H1 (cell line): ENCODE results near the gene CBLL2. TPM values are rescaled to one million over a fixed set of nuclear protein-coding genes. Genes with fewer than 3 reads are reported as not detected.

Source experiments
- CTCF ChIA-PET: fragments of 300-600 bp; sonication (Branson Sonifier 250); formaldehyde crosslinking; loops from one replicate; lab custom pipeline; 2021; ENCODE audit not compliant: partially characterized antibody; lab: Charles Lee
- POLR2A ChIA-PET: fragments of 300-600 bp; sonication (Branson Sonifier 250); formaldehyde crosslinking; loops from one replicate; lab custom pipeline; 2021; ENCODE audit warnings: inconsistent platforms; ENCODE audit not compliant: partially characterized antibody; lab: Charles Lee
- DNase-seq, 2 experiments: peaks; one replicate each; pipeline versions ENCODE4 v3.0.0 to v3.0.0-alpha.2; 2010 to 2022; ENCODE audit warnings: low spot score in 2 of 2, low read depth in 1 of 2, mixed read lengths in 1 of 2
- FAIRE-seq: peaks from 2 replicates; lab custom pipeline; 2011; peaks lifted over from hg19 to GRCh38; lab: Jason Lieb, UNC
- H2AFZ ChIP-seq: 2 replicates; pipeline ENCODE4 v1.8.1; 2012; ENCODE audit warnings: low read length, inconsistent platforms
- H2AK5ac ChIP-seq: 2 replicates; pipeline ENCODE4 v1.6.1; 2013; ENCODE audit warnings: low read depth, low read length
- H2BK120ac ChIP-seq: replicated peaks from 2 replicates; pipeline ENCODE3; 2013; ENCODE audit warnings: low read depth, low read length, inconsistent platforms
- H2BK12ac ChIP-seq: 2 replicates; pipeline ENCODE4 v1.6.1; 2013; ENCODE audit warnings: low read depth, low read length
- H2BK15ac ChIP-seq: 2 replicates; pipeline ENCODE4 v1.6.1; 2013; ENCODE audit warnings: low read length
- H2BK20ac ChIP-seq: 2 replicates; pipeline ENCODE4 v1.6.1; 2013; ENCODE audit warnings: low read length
- H2BK5ac ChIP-seq: 2 replicates; pipeline ENCODE4 v1.6.1; 2013; ENCODE audit warnings: low read depth, low read length
- H3K14ac ChIP-seq: 2 replicates; pipeline ENCODE4 v1.6.1; 2013; ENCODE audit warnings: inconsistent platforms; ENCODE audit not compliant: insufficient read length
- H3K18ac ChIP-seq: 2 replicates; pipeline ENCODE4 v1.6.1; 2013; ENCODE audit warnings: low read length; ENCODE audit errors: extremely low read depth
- H3K23ac ChIP-seq: 2 replicates; pipeline ENCODE4 v1.6.1; 2013; ENCODE audit warnings: inconsistent platforms; ENCODE audit not compliant: insufficient read length
- H3K23me2 ChIP-seq: 2 replicates; pipeline ENCODE4 v1.6.1; 2013; ENCODE audit warnings: low read depth, low read length
- H3K27ac ChIP-seq: 2 replicates; pipeline ENCODE4 v1.6.1; 2011; ENCODE audit warnings: low read depth, low read length, inconsistent platforms
- H3K27me3 ChIP-seq, 4 experiments: replicated peaks in 1 of 4; 1 replicate in 1 of 4; 2 replicates in 3 of 4; pipeline versions ENCODE4 v1.6.1 to v1.8.1; 2011 to 2013; ENCODE audit warnings: low read length in 3 of 4, mild to moderate bottlenecking in 3 of 4, inconsistent platforms in 2 of 4, mixed read lengths in 2 of 4, moderate library complexity in 1 of 4; ENCODE audit not compliant: control insufficient read depth in 3 of 4, insufficient read depth in 3 of 4; ENCODE audit errors: extremely low read depth in 1 of 4
- H3K36me3 ChIP-seq, 4 experiments: 2 replicates each; pipeline versions ENCODE4 v1.6.1 to v1.8.1; 2011 to 2013; ENCODE audit warnings: mild to moderate bottlenecking in 4 of 4, low read length in 3 of 4, moderate library complexity in 2 of 4, control low read depth in 1 of 4, inconsistent platforms in 1 of 4; ENCODE audit not compliant: insufficient read depth in 4 of 4, control insufficient read depth in 2 of 4
- H3K4ac ChIP-seq: replicated peaks from 2 replicates; pipeline ENCODE3; 2013; ENCODE audit warnings: low read length, low read depth, mixed read lengths, inconsistent platforms; ENCODE audit not compliant: insufficient read length
- H3K4me1 ChIP-seq, 4 experiments: replicated peaks in 1 of 4; 1 replicate in 1 of 4; 2 replicates in 3 of 4; pipeline versions ENCODE4 v1.6.1 to v1.8.1; 2011 to 2013; ENCODE audit warnings: low read length in 3 of 4, inconsistent platforms in 2 of 4, mixed read lengths in 1 of 4; ENCODE audit not compliant: insufficient read depth in 4 of 4, control insufficient read depth in 3 of 4
- H3K4me2 ChIP-seq, 2 experiments: 2 replicates each; pipeline versions ENCODE4 v1.6.1 to v1.8.1; 2011 to 2013; ENCODE audit warnings: low read depth in 2 of 2, low read length in 2 of 2, control low read depth in 1 of 2, inconsistent platforms in 1 of 2, mild to moderate bottlenecking in 1 of 2; ENCODE audit not compliant: insufficient read depth in 1 of 2
- H3K4me3 ChIP-seq, 4 experiments: fragments of 200-600, 300-600 bp in 1 of 4; sonication (generic), shearing (Covaris generic), sonication (Bioruptor Twin) in 1 of 4; 2 replicates each; pipeline versions ENCODE4 v1.5.1 to v1.8.1; 2011 to 2016; ENCODE audit warnings: low read length in 4 of 4, low read depth in 3 of 4, control low read depth in 2 of 4, inconsistent platforms in 2 of 4, mild to moderate bottlenecking in 2 of 4, mixed read lengths in 1 of 4, moderate library complexity in 1 of 4; ENCODE audit not compliant: insufficient read depth in 2 of 4; ENCODE audit errors: extremely low read depth in 1 of 4
- H3K56ac ChIP-seq: replicated peaks from 2 replicates; pipeline ENCODE3; 2013; ENCODE audit warnings: low read depth, mild to moderate bottlenecking, mixed read lengths, low read length, inconsistent platforms; ENCODE audit not compliant: insufficient read length
- H3K79me1 ChIP-seq: 2 replicates; pipeline ENCODE4 v1.6.1; 2013; ENCODE audit warnings: low read depth, low read length, control low read depth
- H3K79me2 ChIP-seq, 2 experiments: 2 replicates each; pipeline versions ENCODE4 v1.6.1 to v1.8.1; 2012 to 2013; ENCODE audit warnings: low read length in 2 of 2, mild to moderate bottlenecking in 2 of 2, inconsistent platforms in 1 of 2; ENCODE audit not compliant: insufficient read depth in 2 of 2, control insufficient read depth in 1 of 2
- H3K9ac ChIP-seq, 4 experiments: replicated peaks in 1 of 4; 1 replicate in 1 of 4; 2 replicates in 3 of 4; pipeline versions ENCODE4 v1.6.1 to v1.8.1; 2011 to 2013; ENCODE audit warnings: low read depth in 3 of 4, low read length in 3 of 4, control low read depth in 2 of 4, mild to moderate bottlenecking in 2 of 4, moderate library complexity in 2 of 4, inconsistent platforms in 1 of 4; ENCODE audit errors: extremely low read depth in 1 of 4
- H3K9me3 ChIP-seq, 2 experiments: 2 replicates each; pipeline versions ENCODE4 v1.6.1 to v1.8.1; 2012 to 2013; ENCODE audit warnings: mild to moderate bottlenecking in 2 of 2, moderate library complexity in 2 of 2, control low read depth in 1 of 2, inconsistent platforms in 1 of 2, low read depth in 1 of 2, low read length in 1 of 2, mixed read lengths in 1 of 2; ENCODE audit not compliant: insufficient read depth in 2 of 2
- H4K20me1 ChIP-seq, 2 experiments: replicated peaks in 1 of 2; 2 replicates each; pipeline versions ENCODE3 to v1.8.1; 2011 to 2013; ENCODE audit warnings: inconsistent platforms in 2 of 2, low read length in 2 of 2, mild to moderate bottlenecking in 1 of 2; ENCODE audit not compliant: insufficient read depth in 2 of 2, control insufficient read depth in 1 of 2
- H4K5ac ChIP-seq: 2 replicates; pipeline ENCODE4 v1.6.1; 2013; ENCODE audit warnings: low read length, low read depth, mixed read lengths, inconsistent platforms; ENCODE audit not compliant: insufficient read length
- H4K8ac ChIP-seq: 2 replicates; pipeline ENCODE4 v1.8.0; 2013; ENCODE audit warnings: mild to moderate bottlenecking, moderate library complexity, low read length, inconsistent platforms; ENCODE audit not compliant: insufficient read depth; ENCODE audit errors: extremely low read depth
- H4K91ac ChIP-seq: replicated peaks from 2 replicates; pipeline ENCODE3; 2013; ENCODE audit warnings: low read length, mixed read lengths, inconsistent platforms; ENCODE audit not compliant: insufficient read length
- CHD2 ChIP-seq: IDR thresholded peaks from 2 replicates; pipeline ENCODE4 v1.6.1; 2012; ENCODE audit warnings: low read length, improper control_type of control experiment
- FOSL1 ChIP-seq: IDR thresholded peaks from 2 replicates; pipeline ENCODE4 v1.6.1; 2011; ENCODE audit warnings: mild to moderate bottlenecking, low read depth, low read length, moderate library complexity; ENCODE audit not compliant: insufficient read depth
- GTF2F1 ChIP-seq: IDR thresholded peaks from 2 replicates; pipeline ENCODE4 v1.6.1; 2012; ENCODE audit warnings: low read depth, low read length, improper control_type of control experiment, borderline replicate concordance
- JUND ChIP-seq: IDR thresholded peaks from 2 replicates; pipeline ENCODE4 v1.6.1; 2011; ENCODE audit warnings: mild to moderate bottlenecking, improper control_type of control experiment, low read length
- MAFK ChIP-seq: IDR thresholded peaks from 2 replicates; pipeline ENCODE4 v1.6.1; 2012; ENCODE audit warnings: low read depth, mild to moderate bottlenecking, improper control_type of control experiment, low read length
- POLR2A ChIP-seq, 2 experiments: IDR thresholded peaks; 1 replicate in 1 of 2; 2 replicates in 1 of 2; pipeline ENCODE4 v1.6.1; 2011; ENCODE audit warnings: low read depth in 2 of 2, low read length in 2 of 2, mild to moderate bottlenecking in 2 of 2; ENCODE audit errors: control extremely low read depth in 1 of 2
- RAD21 ChIP-seq, 2 experiments: IDR thresholded peaks in 1 of 2; conservative IDR thresholded peaks in 1 of 2; 2 replicates each; pipeline ENCODE4 v1.6.1; 2011; ENCODE audit warnings: low read depth in 2 of 2, low read length in 2 of 2, improper control_type of control experiment in 1 of 2, inconsistent platforms in 1 of 2, mild to moderate bottlenecking in 1 of 2, moderate library complexity in 1 of 2
- SAP30 ChIP-seq: fragments of 300-600 bp; sonication (generic); IDR thresholded peaks from 2 replicates; pipeline ENCODE4 v1.7.1; 2012; ENCODE audit warnings: low read length, moderate library complexity, mild to moderate bottlenecking, inconsistent platforms; ENCODE audit not compliant: insufficient read depth, insufficient replicate concordance
- SIRT6 ChIP-seq: IDR thresholded peaks from one replicate; pipeline ENCODE4 v1.7.1; 2012; ENCODE audit warnings: low read length, inconsistent platforms
- SRF ChIP-seq: IDR thresholded peaks from 2 replicates; pipeline ENCODE4 v1.6.1; 2011; ENCODE audit warnings: mild to moderate bottlenecking, low read depth, low read length, moderate library complexity
- TAF1 ChIP-seq: IDR thresholded peaks from 2 replicates; pipeline ENCODE4 v1.6.1; 2011; ENCODE audit warnings: mild to moderate bottlenecking, low read depth, low read length
- WGBS, 2 experiments: shearing (Covaris generic) in 1 of 2; methylation state at CpG; one replicate each; pipeline versions ENCODE4 v1.1.6 to v1.1.7; 2013 to 2015; ENCODE audit warnings: low lambda C conversion rate in 2 of 2, mixed read lengths in 2 of 2, inconsistent platforms in 1 of 2, low coverage in 1 of 2, missing lambda C conversion rate in 1 of 2; ENCODE audit not compliant: insufficient replicate concordance in 2 of 2, insufficient coverage in 1 of 2, insufficient read length in 1 of 2; ENCODE audit errors: extremely low coverage in 1 of 2, missing lambda C conversion rate in 1 of 2; 5-methylcytosine and 5-hydroxymethylcytosine counted together
- polyA plus RNA-seq, 7 experiments: library from polyadenylated mRNA; depleted of rRNA in 3 of 7; stranded (reverse) in 5 of 7; unstranded in 2 of 7; fragments of >200 nt in 5 of 7; fragments of 200-250 nt in 2 of 7; gene quantifications; 1 replicate in 5 of 7; 2 replicates in 1 of 7; 4 replicates in 1 of 7; pipeline versions ENCODE4 v1.2.1 to v1.2.3, GENCODE V29; 2011 to 2013; ENCODE audit warnings: missing spikeins in 2 of 7, mixed read lengths in 2 of 7
- total RNA-seq: library from RNA; stranded (reverse); fragmentation: NEBNext Ultra II Directional; extraction: Animal tissue kit (Norgen Biotek cat#: 25700); gene quantifications from 2 replicates; pipeline ENCODE4 v1.2.1, GENCODE V29; 2021
- TF ChIP-seq, protein P1 (sequence below): IDR thresholded peaks from 2 replicates; pipeline ENCODE4 v1.6.1; 2011; ENCODE audit warnings: low read depth, mild to moderate bottlenecking, low read length; ENCODE audit not compliant: insufficient read depth
- TF ChIP-seq, protein P2 (sequence below): IDR thresholded peaks from 2 replicates; pipeline ENCODE4 v1.6.1; 2012; ENCODE audit warnings: inconsistent platforms

CBLL2 gene
- total and polyA plus RNA-seq, 2 of the 8 experiments (the other 6 are each of a cell fraction or from before 2014, with no cell fraction given) = not detected

DNA sequence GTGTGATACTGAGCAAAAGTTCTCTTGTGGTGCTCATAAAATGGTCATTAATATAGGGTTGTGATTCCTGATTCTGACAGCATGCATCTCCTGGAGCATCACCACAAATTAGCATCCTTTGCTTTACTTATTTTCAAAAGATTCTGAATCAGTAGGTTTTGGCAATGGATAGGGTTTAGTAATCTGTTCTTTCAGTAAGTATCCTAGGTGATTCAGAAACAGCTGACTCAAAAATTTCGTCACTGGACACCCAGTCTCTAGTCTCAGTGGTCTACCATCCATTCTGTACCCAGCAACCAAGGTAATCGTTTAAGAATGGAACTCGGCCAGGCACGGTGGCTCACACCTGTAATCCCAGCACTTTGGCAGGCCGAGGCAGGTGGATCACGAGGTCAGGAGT lies 4.1 kb downstream of the CBLL2 start:
- Histone ChIP-seq H3K27ac (no peak overlapping the region), H3K4me2 (no peak overlapping the region), H3K4ac (no peak overlapping the region), H3K9me3 (no peaks in the 10 kb centered on the region), H2AK5ac (no peak overlapping the region), H4K5ac (no peak overlapping the region), H3K4me3 (no peak overlapping the region), H3K56ac (no peak overlapping the region), H4K20me1 (no peaks in the 10 kb centered on the region), H2AFZ (no peak overlapping the region), H3K23ac (no peak overlapping the region), H3K14ac (no peak overlapping the region), H2BK5ac (no peak overlapping the region), H3K9ac (no peak overlapping the region), H2BK15ac (no peak overlapping the region), H2BK120ac (no peak overlapping the region), H4K91ac (no peak overlapping the region), H3K18ac (no peak overlapping the region), H3K27me3 (no peaks in the 10 kb centered on the region), H3K79me2 (no peaks in the 10 kb centered on the region), H2BK12ac (no peak overlapping the region), H4K8ac (no peak overlapping the region), H2BK20ac (no peak overlapping the region), H3K4me1 (no peaks in the 10 kb centered on the region), H3K36me3 (no peaks in the 10 kb centered on the region), H3K23me2 (no peaks in the 10 kb centered on the region), H3K79me1 (no peaks in the 10 kb centered on the region)
- ChIA-PET CTCF (interaction anchor here (1.1 kb wide), 1 partner anchor 292 kb away, joined by 3 read pairs; no protein-coding TSS in a partner anchor), POLR2A (no interaction called here)
- no peak for FAIRE-seq
- DNase-seq = no peak
- TF ChIP-seq CHD2 = no peak
- no peak for TF ChIP-seq JUND
- TF ChIP-seq, protein P1, sequence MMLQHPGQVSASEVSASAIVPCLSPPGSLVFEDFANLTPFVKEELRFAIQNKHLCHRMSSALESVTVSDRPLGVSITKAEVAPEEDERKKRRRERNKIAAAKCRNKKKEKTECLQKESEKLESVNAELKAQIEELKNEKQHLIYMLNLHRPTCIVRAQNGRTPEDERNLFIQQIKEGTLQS = no peak
- TF ChIP-seq RAD21 (IDR thresholded peaks at IDR 0.05 in 1 of 2, conservative IDR thresholded peaks at IDR 0.05 in 1 of 2; ENCODE audit: low read depth in 2 of 2, low read length in 2 of 2) = no peak
- TF ChIP-seq SRF = no peak
- no peak for TF ChIP-seq SIRT6
- TF ChIP-seq SAP30 = no peak
- TF ChIP-seq POLR2A (IDR thresholded peaks at IDR 0.05; ENCODE audit: control extremely low read depth in 1 of 2, low read depth in 2 of 2, low read length in 2 of 2) = no peak
- no peak for TF ChIP-seq FOSL1
- TF ChIP-seq, protein P2, sequence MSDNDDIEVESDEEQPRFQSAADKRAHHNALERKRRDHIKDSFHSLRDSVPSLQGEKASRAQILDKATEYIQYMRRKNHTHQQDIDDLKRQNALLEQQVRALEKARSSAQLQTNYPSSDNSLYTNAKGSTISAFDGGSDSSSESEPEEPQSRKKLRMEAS = no peak
- no peak for TF ChIP-seq TAF1
- TF ChIP-seq GTF2F1 = no peak
- TF ChIP-seq MAFK = no peak
- 85% methylated on average over 6 of the region's 6 CpGs; no CpG with 5 or more reads in 1 of the 2 experiments for WGBS, 2 experiments
